HG03103 (cell line): Measurements from ENCODE around the gene PRDX3.
"Not testable (repeated sequence)": the region's sequence is repeated elsewhere in the genome, so short reads cannot be mapped to it uniquely, and the experiment has no call there.

ENCODE experiments used
- ATAC-seq: cut with Tn5 transposase; IDR thresholded peaks from one replicate; pipeline ENCODE4 v1.9.1; 2021; ENCODE audit warnings: low read depth; ENCODE audit not compliant: unreplicated experiment

Gene PRDX3

DNA sequence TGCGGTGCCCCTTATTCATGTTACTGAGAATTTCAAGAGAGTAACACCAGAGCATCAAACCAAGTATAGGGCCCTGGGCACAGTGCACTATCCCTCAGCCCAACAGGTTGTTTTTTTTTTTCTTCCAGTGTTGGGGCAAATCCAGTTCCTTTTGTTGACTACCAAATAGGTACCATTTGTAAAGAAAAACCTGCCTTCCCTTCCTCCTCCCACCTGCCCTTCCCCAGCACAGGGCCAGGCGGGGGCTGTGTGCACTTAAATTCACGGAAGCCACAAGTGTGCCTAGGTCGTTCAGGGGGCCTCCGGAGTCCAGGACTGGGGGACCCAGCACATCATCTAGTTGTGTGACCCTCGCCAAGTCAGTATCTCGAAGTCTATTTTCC lies 12.5 kb downstream of the PRDX3 start:
- ATAC-seq: no peak

DNA sequence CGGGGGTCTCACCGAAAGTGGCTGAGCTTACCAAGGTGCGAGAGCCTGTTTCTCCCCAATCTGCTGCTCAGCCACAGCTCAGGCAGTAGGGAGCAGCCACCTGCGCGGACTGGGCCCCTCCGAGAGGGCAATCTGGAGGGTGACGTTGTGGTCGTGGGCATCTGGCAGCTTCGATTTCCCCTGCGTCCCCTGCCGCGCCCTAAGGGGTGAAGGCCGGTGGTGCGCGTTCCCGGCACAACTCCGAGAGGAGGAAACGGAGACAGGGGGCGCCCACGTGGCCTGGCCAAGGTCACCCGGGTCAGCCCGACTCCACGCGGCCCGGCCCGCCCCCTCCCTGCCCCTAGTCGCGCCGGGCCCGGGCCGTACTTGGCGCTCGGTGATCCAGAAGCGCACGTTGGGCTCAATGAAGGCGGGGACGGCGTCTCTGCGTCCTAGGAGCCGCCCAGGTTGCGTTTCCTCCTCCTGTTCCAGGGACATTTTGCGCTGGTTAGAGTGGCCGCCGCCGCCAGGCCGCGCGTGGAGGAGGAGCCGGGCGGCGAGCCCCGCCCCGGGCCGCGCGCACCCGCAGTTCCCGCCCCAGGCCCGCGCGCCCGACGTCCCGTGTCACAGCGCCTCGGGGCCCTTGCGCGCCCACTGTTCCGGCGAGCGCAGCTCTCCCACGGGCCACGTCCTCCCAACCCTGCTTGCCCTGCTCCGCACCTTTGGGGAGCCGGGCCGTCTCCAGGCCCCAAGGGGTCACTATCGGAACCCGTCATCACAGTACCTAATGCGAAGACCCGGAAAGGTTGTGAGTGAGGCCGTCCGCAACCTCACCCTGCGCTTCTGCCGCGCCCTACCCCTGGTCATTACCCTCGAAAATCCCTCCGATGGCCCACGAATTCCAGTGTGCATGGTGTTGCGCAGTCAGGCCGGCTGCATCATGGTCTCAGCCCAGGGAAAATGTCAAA lies 13.2 kb downstream of the PRDX3 start, which contains the start of gene SFXN4:
Gene SFXN4 (minus strand): TSS at position 544 of the 947 bp plus-strand sequence. CDS start 67 bp downstream, at position 477.
- peak; percentile 90 for ATAC-seq

- ATAC-seq: no peak
Observed at GRCh38 chr10:119162452-119163092, 16.0 kb downstream of the PRDX3 start.

GRCh38 chr10:119161680-119162451 lies 16.7 kb downstream of the PRDX3 start:
- ATAC-seq: no peak

- ATAC-seq: no peak
Observed at GRCh38 chr10:119159332-119159731, 19.3 kb downstream of the PRDX3 start.

DNA sequence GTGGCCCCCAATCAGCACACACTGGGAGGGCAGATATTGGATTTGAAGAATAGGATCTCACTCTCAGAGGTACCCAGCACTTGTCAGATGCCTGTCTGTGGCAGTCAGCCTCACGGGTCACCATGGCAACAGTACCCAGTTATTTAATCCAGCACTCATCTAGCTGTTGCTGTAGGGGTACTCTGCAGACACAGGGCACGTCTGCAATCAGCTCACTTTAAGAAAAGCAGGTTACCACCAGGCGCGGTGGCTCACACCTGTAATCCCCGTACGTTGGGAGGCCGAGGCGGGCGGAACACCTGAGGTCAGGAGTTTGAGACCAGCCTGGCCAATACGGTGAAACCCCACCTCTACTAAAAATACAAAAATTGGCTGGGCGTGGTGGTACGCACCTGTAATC lies 25.0 kb downstream of the PRDX3 start:
- ATAC-seq: no peak

DNA sequence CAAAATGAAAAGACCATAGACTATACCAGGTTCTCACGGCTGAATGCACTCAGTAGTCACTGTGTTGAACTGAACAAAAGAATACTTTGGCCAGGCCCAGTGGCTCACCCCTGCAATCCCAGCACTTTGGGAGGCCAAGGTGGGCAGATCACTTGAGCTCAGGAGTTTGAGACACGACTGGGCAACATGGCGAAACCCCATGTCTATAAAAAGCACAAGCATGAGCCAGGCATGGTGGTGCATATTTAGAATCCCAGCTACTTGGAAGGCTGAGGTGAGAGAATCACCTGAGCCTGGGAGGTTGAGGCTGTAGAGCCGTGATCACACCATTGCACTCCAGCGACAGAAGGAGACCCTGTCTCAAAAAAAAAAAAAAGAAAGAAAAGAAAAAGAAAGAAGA lies 25.6 kb downstream of the PRDX3 start:
- no peak for ATAC-seq

DNA sequence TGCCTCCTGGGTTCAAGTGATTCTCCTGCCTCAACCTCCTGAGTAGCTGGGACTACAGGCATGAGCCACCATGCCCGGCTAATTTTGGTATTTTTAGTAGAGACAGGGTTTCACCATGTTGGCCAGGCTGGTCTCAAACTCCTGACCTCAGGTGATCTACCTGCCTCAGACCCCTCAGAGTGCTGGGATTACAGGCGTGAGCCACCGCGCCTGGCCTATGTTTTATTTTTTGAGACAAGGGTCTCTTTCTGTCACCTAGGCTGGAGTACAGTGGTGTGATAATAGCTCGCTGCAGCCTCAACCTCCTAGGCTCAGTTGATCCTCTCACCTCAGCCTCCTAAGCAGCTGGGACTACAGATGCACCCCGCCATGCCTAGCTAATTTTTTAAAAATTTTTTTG lies 27.0 kb downstream of the PRDX3 start:
- not testable (repeated sequence) for ATAC-seq

- no peak for ATAC-seq
Observed at GRCh38 chr10:119149729-119150128, 28.9 kb downstream of the PRDX3 start.

GRCh38 chr10:119149157-119149556 lies 29.5 kb downstream of the PRDX3 start:
- ATAC-seq: no peak

DNA sequence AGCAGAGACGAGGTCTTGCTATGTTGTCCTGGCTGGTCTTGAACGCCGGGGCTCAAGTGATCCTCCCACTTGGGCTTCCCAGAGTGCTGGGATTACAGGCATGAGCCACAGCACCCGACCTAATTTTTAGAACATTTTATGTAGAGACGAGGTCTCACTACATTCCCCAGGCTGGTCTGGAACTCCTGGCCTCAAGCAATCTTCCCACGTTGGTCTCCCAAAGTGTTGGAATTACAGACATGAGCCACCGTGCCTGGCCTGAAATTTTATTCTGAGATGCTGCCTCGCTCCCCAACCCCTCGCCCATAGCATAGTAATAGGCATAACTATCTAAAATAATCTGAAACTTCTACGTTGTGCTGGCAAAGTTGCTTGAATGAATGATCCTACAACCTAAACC lies 35.0 kb downstream of the PRDX3 start:
- no peak for ATAC-seq

- no peak for ATAC-seq
Observed at GRCh38 chr10:119140603-119141245, 37.9 kb downstream of the PRDX3 start.

DNA sequence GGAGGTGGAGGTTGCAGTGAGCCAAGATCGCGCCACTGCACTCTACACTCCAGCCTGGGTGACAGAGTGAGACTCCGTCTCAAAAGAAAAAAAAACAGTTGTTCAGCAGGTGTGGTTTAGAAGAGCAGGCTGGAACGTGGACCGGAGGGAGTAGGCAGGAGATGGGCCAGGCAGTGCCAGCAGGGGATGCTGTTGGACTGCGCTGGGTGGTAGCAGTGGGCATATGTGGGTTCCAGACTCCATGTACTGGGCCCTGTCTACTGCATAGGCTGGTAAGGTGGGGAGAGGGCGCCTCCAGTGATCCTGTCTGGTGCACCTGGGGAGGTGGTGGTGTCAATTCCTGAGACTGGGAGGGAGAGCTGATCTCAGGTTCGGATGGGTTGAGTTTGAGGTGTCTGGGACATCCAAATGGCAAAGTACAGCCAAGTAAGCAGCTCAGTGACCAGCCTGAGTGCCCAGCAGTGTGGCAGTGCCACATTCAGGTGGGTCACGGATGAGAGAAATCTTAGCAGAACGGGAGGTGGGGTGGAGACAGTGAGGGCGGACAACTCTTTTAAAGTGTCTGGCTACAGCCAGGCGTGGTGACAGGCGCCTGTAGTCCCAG lies 39.0 kb downstream of the PRDX3 start:
- no peak for ATAC-seq

DNA sequence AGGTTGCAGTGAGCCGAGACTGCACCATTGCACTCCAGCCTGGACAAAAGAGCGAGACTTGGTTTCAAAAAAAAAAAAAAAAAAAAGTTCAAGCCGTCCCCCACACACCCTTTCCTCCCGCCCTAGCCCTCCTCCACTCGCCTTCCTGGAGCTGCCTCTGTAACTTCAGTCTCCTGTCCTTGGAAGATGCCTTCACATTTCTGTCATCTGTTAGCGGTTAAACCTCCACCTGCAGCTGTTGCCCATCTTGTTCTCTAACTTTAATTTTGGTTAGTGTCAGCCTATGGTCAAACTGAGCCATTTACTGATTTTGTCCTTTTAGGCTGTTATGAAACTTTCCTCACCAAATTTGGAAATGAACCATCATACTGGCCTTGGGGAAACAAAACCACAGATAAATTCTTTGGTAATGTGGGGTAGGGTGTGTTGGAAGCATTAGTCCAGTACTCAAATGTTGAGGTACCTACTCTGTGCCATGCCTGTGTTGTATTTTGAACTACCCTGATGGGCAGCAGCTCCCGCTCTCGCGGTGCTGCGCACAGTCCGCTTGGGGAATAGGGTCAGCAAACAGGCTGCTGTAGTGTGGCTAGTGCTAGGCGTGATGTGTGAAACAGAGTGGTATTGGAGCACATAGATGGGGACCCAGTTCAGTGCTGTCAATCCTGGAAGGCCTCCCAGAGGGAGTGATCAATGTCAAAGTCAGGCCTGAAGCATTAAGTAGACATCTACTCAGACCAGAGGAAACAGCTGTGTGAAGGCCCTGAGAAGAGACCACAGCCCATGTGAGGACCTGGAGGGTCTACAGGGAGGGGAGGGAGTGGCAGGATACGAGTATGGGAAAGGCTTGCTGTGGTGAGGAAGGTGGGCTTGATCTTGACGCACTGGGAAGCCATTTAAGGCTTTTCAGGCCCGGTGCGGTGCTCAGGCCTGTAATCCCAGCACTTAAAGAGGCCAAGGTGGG lies 40.0 kb downstream of the PRDX3 start:
- no peak for ATAC-seq

DNA sequence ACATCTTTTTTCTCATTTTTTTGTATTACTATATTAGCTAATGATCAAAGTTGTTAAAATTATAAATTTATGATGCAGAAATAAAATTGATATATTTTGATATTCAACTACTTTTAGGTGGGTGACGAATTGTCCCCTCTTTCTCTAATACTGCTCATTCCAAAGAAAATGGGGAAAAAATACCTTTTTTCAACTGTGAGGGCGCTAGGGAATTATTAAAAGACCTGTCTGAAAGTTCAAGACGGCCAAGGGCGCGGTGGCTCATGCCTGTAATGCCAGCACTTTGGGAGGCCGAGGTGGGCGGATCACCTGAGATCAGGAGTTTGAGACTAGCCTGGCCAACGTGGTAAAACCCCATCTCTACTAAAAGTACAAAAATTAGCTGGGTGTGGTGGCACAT lies 40.7 kb downstream of the PRDX3 start:
- not testable (repeated sequence) for ATAC-seq

DNA sequence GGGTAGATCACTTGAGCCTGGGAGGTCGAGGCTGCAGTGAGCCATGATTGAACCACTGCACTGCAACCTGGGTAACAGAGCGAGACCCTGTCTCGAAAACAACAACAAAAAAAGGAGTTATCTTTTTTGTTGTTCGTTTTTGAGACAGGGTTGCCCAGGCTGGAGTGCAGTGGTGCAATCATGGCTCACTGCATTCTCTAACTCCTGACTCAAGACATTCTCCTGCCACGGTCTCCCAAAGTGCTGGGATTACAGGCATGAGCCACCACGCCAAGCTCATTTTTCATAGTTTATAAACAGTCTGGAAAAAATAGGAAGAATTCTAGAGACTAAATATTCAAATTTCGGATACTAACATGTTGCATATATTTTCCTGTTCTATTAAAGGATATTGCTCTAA lies 42.5 kb downstream of the PRDX3 start:
- ATAC-seq: no peak

- no peak for ATAC-seq
Observed at GRCh38 chr10:119135513-119135881, 43.1 kb downstream of the PRDX3 start.

GRCh38 chr10:119133949-119134348 lies 44.7 kb downstream of the PRDX3 start:
- no peak for ATAC-seq
